HCT116 (cell line): ENCODE measurements around the gene ATXN1. TPM values are rescaled to one million over a fixed set of nuclear protein-coding genes. Genes with fewer than 3 reads are reported as not detected.

Experiments
- ATAC-seq: fragments of 200-7000 bp; cut with Tn5 transposase; 2 replicates; pipeline ENCODE4 v1.9.1; 2020; ENCODE audit warnings: mild to moderate bottlenecking, moderate library complexity
- BruUV-seq: library from RNA; stranded (reverse); fragments of 400-500 nt; replicated peaks from 2 replicates; lab custom pipeline; 2021; lab: Mats Ljungman, UMichigan
- CTCF ChIA-PET: fragments of 300-600 bp; sonication (Branson Sonifier 250); formaldehyde crosslinking; loops from one replicate; lab custom pipeline; 2021; ENCODE audit warnings: antibody characterized with exemption; lab: Charles Lee
- POLR2A ChIA-PET: fragments of 300-600, 350-600 bp; sonication (Branson Sonifier 250); formaldehyde crosslinking; loops from one replicate; lab custom pipeline; 2021; ENCODE audit warnings: antibody characterized with exemption; lab: Charles Lee
- RAD21 ChIA-PET, 2 experiments: fragments of 300-600 bp; sonication (Branson Sonifier 250); formaldehyde crosslinking; loops; one replicate each; lab custom pipeline; 2023; ENCODE audit warnings: low total read pairs in 2 of 2; ENCODE audit not compliant: uncharacterized antibody in 2 of 2, unreplicated experiment in 2 of 2, low non-redundant PET in 1 of 2; lab: Charles Lee
- DNase-seq: peaks from one replicate; pipeline ENCODE4 v3.0.0-alpha.2; 2010; ENCODE audit warnings: low read depth, low spot score
- H2AFZ ChIP-seq: fragments of 200-600 bp; shearing (Covaris generic), sonication (generic); 2 replicates; pipeline ENCODE4 v1.6.1; 2017; ENCODE audit warnings: low read depth, mixed run types, mixed read lengths, antibody characterized with exemption, low read length; ENCODE audit not compliant: poor library complexity, severe bottlenecking
- H3K27ac ChIP-seq: 2 replicates; pipeline ENCODE4 v1.5.1; 2012; ENCODE audit warnings: low read depth, low read length
- H3K27me3 ChIP-seq: fragments of 200-600 bp; sonication (generic); 2 replicates; pipeline ENCODE4 v1.6.1; 2016; ENCODE audit warnings: mixed run types, low read length, mixed read lengths; ENCODE audit not compliant: insufficient read depth
- H3K36me3 ChIP-seq, 2 experiments: fragments of 200-500 bp in 1 of 2; fragments of 200-600 bp in 1 of 2; sonication (Bioruptor generic) in 1 of 2; sonication (generic) in 1 of 2; 2 replicates each; pipeline versions ENCODE4 v1.5.1 to v1.6.1; 2014 to 2016; ENCODE audit warnings: low read length in 2 of 2, inconsistent platforms in 1 of 2, mixed read lengths in 1 of 2, mixed run types in 1 of 2; ENCODE audit not compliant: insufficient read depth in 2 of 2, control insufficient read depth in 1 of 2
- H3K4me1 ChIP-seq, 2 experiments: fragments of 200-600 bp in 1 of 2; sonication (generic) in 1 of 2; 2 replicates each; pipeline versions ENCODE4 v1.5.1 to v1.6.1; 2012 to 2017; ENCODE audit warnings: low read length in 2 of 2, inconsistent platforms in 1 of 2, mild to moderate bottlenecking in 1 of 2, mixed read lengths in 1 of 2, mixed run types in 1 of 2, moderate library complexity in 1 of 2; ENCODE audit not compliant: insufficient read depth in 2 of 2, control insufficient read depth in 1 of 2
- H3K4me2 ChIP-seq: fragments of 200-600 bp; sonication (generic); 2 replicates; pipeline ENCODE4 v1.6.1; 2017; ENCODE audit warnings: mixed run types, low read length, mixed read lengths
- H3K4me3 ChIP-seq, 2 experiments: fragments of 200-600 bp in 1 of 2; sonication (generic) in 1 of 2; replicated peaks in 1 of 2; 2 replicates each; pipeline ENCODE4 v1.5.1; 2011 to 2016; ENCODE audit warnings: low read length in 2 of 2, control low read depth in 1 of 2, low read depth in 1 of 2, mild to moderate bottlenecking in 1 of 2, mixed read lengths in 1 of 2, mixed run types in 1 of 2
- H3K79me2 ChIP-seq: fragments of 200-600 bp; sonication (generic); 2 replicates; pipeline ENCODE4 v1.6.1; 2017; ENCODE audit warnings: mild to moderate bottlenecking, mixed run types, low read length, moderate library complexity, mixed read lengths; ENCODE audit not compliant: insufficient read depth
- H3K9ac ChIP-seq: fragments of 200-600 bp; sonication (generic); 2 replicates; pipeline ENCODE4 v1.6.1; 2016; ENCODE audit warnings: low read length, mixed read lengths
- H3K9me2 ChIP-seq: fragments of 200-600 bp; sonication (generic), shearing (Covaris generic); 2 replicates; pipeline ENCODE4 v1.6.1; 2017; ENCODE audit warnings: mixed run types, mild to moderate bottlenecking, moderate library complexity; ENCODE audit not compliant: insufficient read depth
- H3K9me3 ChIP-seq, 2 experiments: fragments of 200-500 bp in 1 of 2; fragments of 200-600 bp in 1 of 2; sonication (Bioruptor generic) in 1 of 2; sonication (generic) in 1 of 2; 2 replicates each; pipeline ENCODE4 v1.6.1; 2014 to 2017; ENCODE audit warnings: low read length in 2 of 2, mixed read lengths in 2 of 2, inconsistent platforms in 1 of 2, low read depth in 1 of 2, mild to moderate bottlenecking in 1 of 2, mixed run types in 1 of 2, moderate library complexity in 1 of 2; ENCODE audit not compliant: control insufficient read depth in 1 of 2, insufficient read depth in 1 of 2
- H4K20me1 ChIP-seq: fragments of 200-600 bp; sonication (generic), shearing (Covaris generic); 2 replicates; pipeline ENCODE4 v1.6.1; 2017; ENCODE audit warnings: mixed run types, mild to moderate bottlenecking, moderate library complexity; ENCODE audit not compliant: insufficient read depth
- CBX3 ChIP-seq: IDR thresholded peaks from 2 replicates; pipeline ENCODE4 v1.6.1; 2012; ENCODE audit warnings: low read depth
- CEBPB ChIP-seq: IDR thresholded peaks from 2 replicates; pipeline ENCODE4 v1.6.1; 2012; ENCODE audit warnings: low read depth
- CTCF ChIP-seq, 3 experiments: fragments of 200-600 bp in 1 of 3; sonication (generic) in 1 of 3; IDR thresholded peaks in 2 of 3; conservative IDR thresholded peaks in 1 of 3; 2 replicates each; pipeline ENCODE4 v1.5.1; 2012 to 2017; ENCODE audit warnings: low read depth in 2 of 3, low read length in 2 of 3, antibody characterized with exemption in 1 of 3, borderline replicate concordance in 1 of 3, control low read depth in 1 of 3, mild to moderate bottlenecking in 1 of 3, mixed read lengths in 1 of 3, mixed run types in 1 of 3, moderate library complexity in 1 of 3; ENCODE audit not compliant: insufficient read depth in 1 of 3
- EGR1 ChIP-seq: IDR thresholded peaks from 2 replicates; pipeline ENCODE4 v1.6.1; 2012; ENCODE audit warnings: low read depth
- ELF1 ChIP-seq: IDR thresholded peaks from 2 replicates; pipeline ENCODE4 v1.6.1; 2012; ENCODE audit warnings: low read depth, borderline replicate concordance
- EZH2 ChIP-seq: fragments of 200-600 bp; sonication (generic); IDR thresholded peaks from 2 replicates; pipeline ENCODE4 v1.6.1; 2017; ENCODE audit warnings: antibody characterized with exemption, mixed run types
- JUND ChIP-seq: IDR thresholded peaks from 2 replicates; pipeline ENCODE4 v1.6.1; 2012
- POLR2AphosphoS5 ChIP-seq: IDR thresholded peaks from 2 replicates; pipeline ENCODE4 v1.6.1; 2011; ENCODE audit warnings: mild to moderate bottlenecking, low read depth, low read length, moderate library complexity
- REST ChIP-seq: IDR thresholded peaks from 2 replicates; pipeline ENCODE4 v1.6.1; 2012; ENCODE audit warnings: low read depth
- SP1 ChIP-seq: IDR thresholded peaks from 2 replicates; pipeline ENCODE4 v1.6.1; 2012; ENCODE audit warnings: low read depth
- SRF ChIP-seq: IDR thresholded peaks from 2 replicates; pipeline ENCODE4 v1.6.1; 2012; ENCODE audit warnings: low read depth
- YY1 ChIP-seq: IDR thresholded peaks from 2 replicates; pipeline ENCODE4 v1.6.1; 2011; ENCODE audit warnings: low read length, low read depth, moderate library complexity, mild to moderate bottlenecking; ENCODE audit not compliant: insufficient replicate concordance; ENCODE audit errors: extremely low read depth
- ZFX ChIP-seq: fragments of 450-650 bp; IDR thresholded peaks from 2 replicates; pipeline ENCODE4 v1.6.1; 2017
- ZNF274 ChIP-seq: fragments of 200-500 bp; sonication (Bioruptor generic); IDR thresholded peaks from 2 replicates; pipeline ENCODE4 v1.6.1; 2014; ENCODE audit warnings: mild to moderate bottlenecking, low read depth, low read length, inconsistent platforms
- intact Hi-C: fragments of 100-400 bp; cut with micrococcal nuclease; formaldehyde crosslinking; loops from 2 replicates; pipeline ENCODE4 v1.10.0; 2022
- total RNA-seq: library from RNA; stranded (reverse); gene quantifications from one replicate; pipeline ENCODE4 v1.2.1, GENCODE V29; 2021; ENCODE audit not compliant: unreplicated experiment
- TF ChIP-seq, protein P1 (sequence below): IDR thresholded peaks from 2 replicates; pipeline ENCODE4 v1.6.1; 2012
- TF ChIP-seq, protein P2 (sequence below): IDR thresholded peaks from 2 replicates; pipeline ENCODE4 v1.6.1; 2012

Gene ATXN1
- total RNA-seq, 1 experiment from 2014 or later = 21.0 TPM

DNA sequence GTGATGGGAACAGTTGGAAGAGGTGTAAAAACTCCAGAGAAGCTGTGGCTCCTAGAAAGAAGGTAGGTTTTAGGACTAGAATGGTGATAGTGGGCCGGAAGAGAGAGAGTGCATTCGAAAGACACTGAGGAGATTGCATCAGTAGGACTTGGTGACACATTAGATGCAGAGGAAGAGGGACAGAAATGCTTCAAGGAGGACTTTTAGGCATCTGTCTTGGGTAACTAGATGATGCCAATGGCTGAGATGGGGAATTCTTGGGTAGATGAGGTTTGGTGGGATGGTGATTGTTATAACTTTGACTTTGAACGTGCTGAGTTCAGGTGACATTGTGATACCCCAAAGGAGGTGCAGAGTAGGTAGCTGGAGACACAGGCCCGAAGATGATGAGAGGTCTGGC, 326.4 kb downstream of the ATXN1 start:
- Histone ChIP-seq H2AFZ (no peak overlapping the region), H3K36me3 (no peaks in the 10 kb centered on the region), H4K20me1 (no peaks in the 10 kb centered on the region), H3K9me3 (no peaks in the 10 kb centered on the region), H3K4me3 (no peak overlapping the region), H3K27me3 (no peaks in the 10 kb centered on the region), H3K4me2 (no peak overlapping the region), H3K79me2 (no peaks in the 10 kb centered on the region), H3K4me1 (peaks cover 0 to 7% of the 10 kb centered on the region in 2 experiments; a peak in 1 of 4 replicates), H3K27ac (no peak overlapping the region), H3K9ac (no peak overlapping the region), H3K9me2 (no peaks in the 10 kb centered on the region)
- ChIA-PET CTCF (no interaction called here), RAD21 (no interaction called here), POLR2A (no interaction called here)
- intact Hi-C loops = no loop called here
- no peak for ATAC-seq
- DNase-seq = no peak
- no TSS peak for BruUV-seq
- no peak for TF ChIP-seq ZFX
- TF ChIP-seq, protein P1, sequence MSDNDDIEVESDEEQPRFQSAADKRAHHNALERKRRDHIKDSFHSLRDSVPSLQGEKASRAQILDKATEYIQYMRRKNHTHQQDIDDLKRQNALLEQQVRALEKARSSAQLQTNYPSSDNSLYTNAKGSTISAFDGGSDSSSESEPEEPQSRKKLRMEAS = no peak
- TF ChIP-seq EGR1 = no peak
- no peak for TF ChIP-seq REST
- TF ChIP-seq ZNF274 = no peak
- TF ChIP-seq POLR2AphosphoS5 = no peak
- no peak for TF ChIP-seq ELF1
- no peak for TF ChIP-seq CBX3
- TF ChIP-seq JUND = no peak
- no peak for TF ChIP-seq CEBPB
- TF ChIP-seq SP1 = no peak
- TF ChIP-seq YY1 = no peak
- TF ChIP-seq CTCF (IDR thresholded peaks at IDR 0.05 in 2 of 3, conservative IDR thresholded peaks at IDR 0.05 in 1 of 3; ENCODE audit: borderline replicate concordance in 1 of 3, insufficient read depth in 1 of 3, low read depth in 2 of 3, low read length in 2 of 3) = no peak
- TF ChIP-seq, protein P2, sequence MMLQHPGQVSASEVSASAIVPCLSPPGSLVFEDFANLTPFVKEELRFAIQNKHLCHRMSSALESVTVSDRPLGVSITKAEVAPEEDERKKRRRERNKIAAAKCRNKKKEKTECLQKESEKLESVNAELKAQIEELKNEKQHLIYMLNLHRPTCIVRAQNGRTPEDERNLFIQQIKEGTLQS = no peak
- TF ChIP-seq EZH2 = no peak
- TF ChIP-seq SRF = no peak
